ENCODE data around the gene DIPK2A. TPM values are rescaled to one million over a fixed set of nuclear protein-coding genes. Genes with fewer than 3 reads are reported as not detected.

DIPK2A gene
- total RNA-seq, 1 experiment from 2014 or later, result 22.0 TPM

GRCh38 chr3:143979813-143980212 is 8.2 kb downstream of the DIPK2A start:
- H3K23ac ChIP-seq (ENCODE audit: insufficient read length, low read depth, low read length), result no peak overlapping the region
- H2AFZ ChIP-seq (ENCODE audit: low read length), result no peak overlapping the region
- no CpG with 5 or more reads among the region's 2 CpGs for WGBS (ENCODE audit: extremely low coverage, insufficient read length, low lambda C conversion rate)
- H3K18ac ChIP-seq (ENCODE audit: insufficient read length, low read depth, low read length), result no peak overlapping the region
- H3K9ac ChIP-seq (ENCODE audit: extremely low read depth, insufficient read length, low read length), result no peak overlapping the region
- H4K20me1 ChIP-seq (ENCODE audit: control insufficient read depth, insufficient read depth, insufficient read length), result no peaks in the 10 kb centered on the region
- no peaks in the 10 kb centered on the region for H3K79me1 ChIP-seq (ENCODE audit: insufficient read depth, low read depth, low read length, poor library complexity, severe bottlenecking)
- H4K5ac ChIP-seq (ENCODE audit: insufficient read length, low read depth, low read length), result no peak overlapping the region
- H3K9me3 ChIP-seq (ENCODE audit: control insufficient read depth, low read depth, low read length), result no peaks in the 10 kb centered on the region
- no peak overlapping the region for H3K4me2 ChIP-seq (ENCODE audit: insufficient read depth, insufficient read length, low read length)
- H3K27ac ChIP-seq (ENCODE audit: insufficient read length, low read depth, low read length), result no peak overlapping the region
- H2BK12ac ChIP-seq (ENCODE audit: insufficient read length, low read depth, low read length), result no peak overlapping the region
- Mint-ChIP-seq H3K27me3 (ENCODE audit: low read depth) (no peaks in the 10 kb centered on the region), H3K4me3 (no peak overlapping the region), H3K36me3 (ENCODE audit: insufficient read depth in 1 of 3, low read depth in 3 of 3) (peaks cover 16 to 27% (median 25%) of the 10 kb centered on the region in 3 experiments), H3K4me1 (peaks cover 41 to 50% of the 10 kb centered on the region in 2 experiments), H3K27ac (no peak overlapping the region), H3K9me3 (peaks cover 3 to 9% of the 10 kb centered on the region in 2 experiments; a peak in 3 of 5 replicates)
- no peak overlapping the region for H3K4ac ChIP-seq (ENCODE audit: low read depth, low read length)
- no peak overlapping the region for H2BK15ac ChIP-seq (ENCODE audit: low read depth, low read length)
- H3K14ac ChIP-seq (ENCODE audit: insufficient read depth, low read length), result no peak overlapping the region
- DNase-seq, result no peak
- H2BK5ac ChIP-seq (ENCODE audit: insufficient read length, low read length), result no peak overlapping the region
- TF ChIP-seq CTCF (conservative IDR thresholded peaks at IDR 0.05), result no peak
- no peak overlapping the region for H2BK20ac ChIP-seq (ENCODE audit: low read depth, low read length, poor library complexity, severe bottlenecking)
- no peak overlapping the region for H4K91ac ChIP-seq (ENCODE audit: insufficient read length, low read depth, low read length)
- peaks cover 16% of the 10 kb centered on the region; the same call in 1 of the 2 replicates for H3K79me2 ChIP-seq (ENCODE audit: insufficient read depth, low read length)
- no peak overlapping the region for H4K8ac ChIP-seq (replicated peaks; ENCODE audit: insufficient read length, low read depth, low read length)
- H3K27me3 ChIP-seq (ENCODE audit: insufficient read depth, low read length), result no peaks in the 10 kb centered on the region
- no peaks in the 10 kb centered on the region for H3K23me2 ChIP-seq (ENCODE audit: insufficient read length, low read depth, low read length, poor library complexity, severe bottlenecking)
- no peak overlapping the region for H3T11ph ChIP-seq (ENCODE audit: low read length)
- H2BK120ac ChIP-seq (ENCODE audit: low read depth, low read length, poor library complexity, severe bottlenecking), result no peak overlapping the region
- no peak overlapping the region for H3K56ac ChIP-seq (ENCODE audit: insufficient read length, low read depth, low read length)
- no peaks in the 10 kb centered on the region; the same call in 1 of the 2 replicates for H3K4me1 ChIP-seq (ENCODE audit: insufficient read depth, low read length)
- H2AK5ac ChIP-seq (ENCODE audit: insufficient read length, low read length), result no peak overlapping the region

All from H9 (cell line).